Measurements from ENCODE around the gene OR3A3.

The OR3A3 gene

GRCh38 chr17:3472137-3472536 is 61.0 kb downstream of the OR3A3 start:
- DNase-seq, result no peak
